Measurements from ENCODE around the gene ATG7. TPM values are rescaled to one million over a fixed set of nuclear protein-coding genes. Genes with fewer than 3 reads are reported as not detected.

ATG7 gene
- total and polyA plus RNA-seq, 2 experiments from 2014 or later, result 18.4 to 38.6 TPM

- H3K79me2 ChIP-seq, result no peaks in the 10 kb centered on the region
- no peak overlapping the region for H3K4me2 ChIP-seq
Measured at GRCh38 chr3:11544412-11545181, 272.4 kb downstream of the ATG7 start.

DNA sequence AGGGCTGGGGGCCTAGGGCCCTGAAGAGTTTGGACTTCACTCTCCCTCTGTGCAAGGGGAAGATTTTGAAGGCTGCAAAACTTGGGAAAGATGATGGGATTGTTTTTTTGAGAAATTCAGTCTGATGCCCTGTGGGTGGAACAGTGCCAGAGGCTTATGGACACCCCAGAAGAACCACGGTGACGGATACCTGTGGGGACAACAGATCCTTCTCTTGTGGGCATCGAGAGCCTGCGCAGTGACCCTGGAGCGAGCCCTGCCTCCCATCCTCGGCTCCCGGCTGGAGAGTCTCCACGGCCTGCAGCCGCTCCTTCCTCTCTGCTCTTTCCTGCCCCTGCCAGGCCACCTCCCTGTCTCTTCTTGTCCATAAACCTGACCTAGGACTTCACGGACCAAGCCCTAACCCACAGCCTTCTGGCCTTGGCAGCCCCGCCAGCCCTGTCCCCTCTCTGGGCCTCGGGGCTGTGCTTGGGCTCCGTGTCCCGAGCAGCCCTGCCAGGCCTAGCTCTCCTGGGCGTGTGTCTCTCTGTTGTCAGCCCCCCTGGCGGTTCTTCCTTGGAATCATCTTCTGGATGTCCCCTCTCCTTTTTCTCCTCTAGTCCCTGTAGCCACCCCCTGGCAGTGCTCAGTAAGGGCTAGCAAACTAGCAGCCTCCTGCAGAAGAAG lies 273.1 kb downstream of the ATG7 start:
- Histone ChIP-seq H4K20me1 (ENCODE audit: insufficient read depth, poor library complexity, severe bottlenecking) (no peaks in the 10 kb centered on the region), H3K9me2 (replicated peaks; ENCODE audit: insufficient read depth) (no peaks in the 10 kb centered on the region), H3K4me2 (no peak overlapping the region), H3K9me3 (ENCODE audit: low read depth) (no peaks in the 10 kb centered on the region), H3K27me3 (no peaks in the 10 kb centered on the region), H3K4me1 (ENCODE audit: insufficient read depth) (peaks cover 14% of the 10 kb centered on the region), H2AFZ (no peak overlapping the region), H3K27ac (peak overlapping the region; percentile 43), H3K79me2 (peaks cover 2% of the 10 kb centered on the region), H3K4me3 (no peak overlapping the region), H3K36me3 (replicated peaks; ENCODE audit: insufficient read depth, low read depth) (no peaks in the 10 kb centered on the region)
- WGBS (ENCODE audit: low lambda C conversion rate, missing lambda C conversion rate), result 88% methylated on average over 16 of the region's 16 CpGs
- TF ChIP-seq EZH2 (IDR thresholded peaks at IDR 0.05; ENCODE audit: borderline replicate concordance), result no peak
- TF ChIP-seq EZH2phosphoT487 (IDR thresholded peaks at IDR 0.05; ENCODE audit: low read depth, severe bottlenecking, unreplicated experiment), result no peak
- TF ChIP-seq, protein P1, sequence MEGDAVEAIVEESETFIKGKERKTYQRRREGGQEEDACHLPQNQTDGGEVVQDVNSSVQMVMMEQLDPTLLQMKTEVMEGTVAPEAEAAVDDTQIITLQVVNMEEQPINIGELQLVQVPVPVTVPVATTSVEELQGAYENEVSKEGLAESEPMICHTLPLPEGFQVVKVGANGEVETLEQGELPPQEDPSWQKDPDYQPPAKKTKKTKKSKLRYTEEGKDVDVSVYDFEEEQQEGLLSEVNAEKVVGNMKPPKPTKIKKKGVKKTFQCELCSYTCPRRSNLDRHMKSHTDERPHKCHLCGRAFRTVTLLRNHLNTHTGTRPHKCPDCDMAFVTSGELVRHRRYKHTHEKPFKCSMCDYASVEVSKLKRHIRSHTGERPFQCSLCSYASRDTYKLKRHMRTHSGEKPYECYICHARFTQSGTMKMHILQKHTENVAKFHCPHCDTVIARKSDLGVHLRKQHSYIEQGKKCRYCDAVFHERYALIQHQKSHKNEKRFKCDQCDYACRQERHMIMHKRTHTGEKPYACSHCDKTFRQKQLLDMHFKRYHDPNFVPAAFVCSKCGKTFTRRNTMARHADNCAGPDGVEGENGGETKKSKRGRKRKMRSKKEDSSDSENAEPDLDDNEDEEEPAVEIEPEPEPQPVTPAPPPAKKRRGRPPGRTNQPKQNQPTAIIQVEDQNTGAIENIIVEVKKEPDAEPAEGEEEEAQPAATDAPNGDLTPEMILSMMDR (IDR thresholded peaks at IDR 0.05; ENCODE audit: poor library complexity), result no peak
- DNase-seq (ENCODE audit: low spot score), result no peak

More at GRCh38 chr3:11544412-11545181, 272.4 kb downstream of the ATG7 start:
- H3K4me1 ChIP-seq (ENCODE audit: insufficient read depth), result peaks cover 14% of the 10 kb centered on the region
- H3K27ac ChIP-seq, result peak overlapping the region; percentile 43
- H3K9me2 ChIP-seq (replicated peaks; ENCODE audit: insufficient read depth), result no peaks in the 10 kb centered on the region
- no peaks in the 10 kb centered on the region for H3K9me3 ChIP-seq (ENCODE audit: low read depth)
- 75% methylated on average over 17 of the region's 17 CpGs for WGBS (ENCODE audit: low lambda C conversion rate, missing lambda C conversion rate)
- no peak for DNase-seq (ENCODE audit: low spot score)
- no peak overlapping the region for H2AFZ ChIP-seq
- H3K4me3 ChIP-seq, result no peak overlapping the region
- no peaks in the 10 kb centered on the region for H3K27me3 ChIP-seq
- H4K20me1 ChIP-seq (ENCODE audit: insufficient read depth, poor library complexity, severe bottlenecking), result no peaks in the 10 kb centered on the region
- H3K36me3 ChIP-seq (replicated peaks; ENCODE audit: insufficient read depth, low read depth), result no peaks in the 10 kb centered on the region
- TF ChIP-seq EZH2 (IDR thresholded peaks at IDR 0.05; ENCODE audit: borderline replicate concordance) (no peak), EZH2phosphoT487 (IDR thresholded peaks at IDR 0.05; ENCODE audit: low read depth, severe bottlenecking, unreplicated experiment) (no peak)
- TF ChIP-seq, protein P1 (IDR thresholded peaks at IDR 0.05; ENCODE audit: poor library complexity), result no peak

DNA sequence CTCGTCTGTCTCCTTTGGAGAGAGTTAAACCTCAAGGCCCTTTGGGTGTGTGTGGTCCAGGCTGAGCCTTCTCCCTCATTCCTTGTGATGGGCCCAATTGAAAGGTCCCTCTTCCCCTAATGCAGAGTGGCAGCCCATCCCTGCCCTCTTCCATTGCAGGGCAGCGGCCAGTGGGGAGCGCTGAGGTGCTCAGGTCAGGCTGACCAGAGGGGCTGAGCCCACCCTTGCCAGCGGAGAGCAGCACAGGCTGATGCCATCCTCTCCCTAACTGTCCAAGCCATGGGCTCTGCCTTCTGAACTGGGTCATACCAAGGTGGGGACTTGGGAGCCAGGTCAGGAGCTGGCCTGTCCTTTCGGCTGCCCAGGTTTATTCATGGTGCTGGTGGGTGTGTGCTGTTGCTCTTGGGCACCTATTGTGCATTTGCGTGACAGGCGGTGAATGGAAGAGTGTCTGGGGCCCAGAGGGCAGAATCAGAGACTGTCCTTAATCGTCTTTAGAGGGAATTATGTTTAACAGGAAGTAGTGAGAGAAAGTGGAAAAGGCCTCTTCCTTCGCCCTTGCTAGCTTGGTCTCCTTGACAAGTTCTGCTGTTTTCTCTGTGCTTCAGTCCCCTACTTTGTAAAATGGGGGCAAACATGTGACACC lies 274.6 kb downstream of the ATG7 start:
- no peaks in the 10 kb centered on the region for H3K27me3 ChIP-seq
- DNase-seq (ENCODE audit: low spot score), result no peak
- H3K4me1 ChIP-seq (ENCODE audit: insufficient read depth), result peaks cover 14% of the 10 kb centered on the region
- H3K9me2 ChIP-seq (replicated peaks; ENCODE audit: insufficient read depth), result no peaks in the 10 kb centered on the region
- H3K27ac ChIP-seq, result no peak overlapping the region
- 91% methylated on average over 9 of the region's 9 CpGs for WGBS (ENCODE audit: low lambda C conversion rate, missing lambda C conversion rate)
- TF ChIP-seq EZH2phosphoT487 (IDR thresholded peaks at IDR 0.05; ENCODE audit: low read depth, severe bottlenecking, unreplicated experiment) (no peak), EZH2 (IDR thresholded peaks at IDR 0.05; ENCODE audit: borderline replicate concordance) (no peak)
- TF ChIP-seq, protein P1 (IDR thresholded peaks at IDR 0.05; ENCODE audit: poor library complexity), result no peak
- no peak overlapping the region for H2AFZ ChIP-seq
- H3K4me2 ChIP-seq, result no peak overlapping the region
- H4K20me1 ChIP-seq (ENCODE audit: insufficient read depth, poor library complexity, severe bottlenecking), result no peaks in the 10 kb centered on the region
- no peak overlapping the region for H3K4me3 ChIP-seq
- no peaks in the 10 kb centered on the region for H3K9me3 ChIP-seq (ENCODE audit: low read depth)
- H3K36me3 ChIP-seq (replicated peaks; ENCODE audit: insufficient read depth, low read depth), result no peaks in the 10 kb centered on the region
- peaks cover 2% of the 10 kb centered on the region for H3K79me2 ChIP-seq

Measured in hepatocyte (in vitro differentiated cells).